SK-N-SH treated with all-trans-retinoic acid at 6 μM for 48 hours (cell line): ENCODE measurements around the gene GPR61.

Experiments used
- ARNTL ChIP-seq: fragments of 450-650 bp; formaldehyde crosslinking; IDR thresholded peaks from 2 replicates; pipeline ENCODE4 v1.5.0; 2020; ENCODE audit warnings: low read depth, mild to moderate bottlenecking, moderate library complexity, borderline replicate concordance
- CREB5 ChIP-seq: fragments of 250-450 bp; sonication (Bioruptor Pico); IDR thresholded peaks from 2 replicates; pipeline ENCODE4 v1.5.1; 2020; ENCODE audit warnings: low read depth, mild to moderate bottlenecking, moderate library complexity
- ESRRG ChIP-seq: fragments of 250-450 bp; sonication (Bioruptor Pico); IDR thresholded peaks from 2 replicates; pipeline ENCODE4 v1.6.1; 2021; ENCODE audit warnings: mild to moderate bottlenecking
- GLIS3 ChIP-seq: fragments of 250-450 bp; sonication (Bioruptor Pico); IDR thresholded peaks from 2 replicates; pipeline ENCODE4 v1.5.0; 2020; ENCODE audit warnings: mild to moderate bottlenecking, moderate library complexity
- PATZ1 ChIP-seq: fragments of 250-450 bp; sonication (Bioruptor Pico); IDR thresholded peaks from 2 replicates; pipeline ENCODE4 v1.8.0; 2020; ENCODE audit warnings: mild to moderate bottlenecking, moderate library complexity, borderline replicate concordance
- POU6F1 ChIP-seq: fragments of 250-450 bp; sonication (Bioruptor Pico); IDR thresholded peaks from 2 replicates; pipeline ENCODE4 v1.8.0; 2021; ENCODE audit warnings: low read depth, mild to moderate bottlenecking, moderate library complexity, borderline replicate concordance
- PPARA ChIP-seq: fragments of 250-450 bp; sonication (Bioruptor Pico); IDR thresholded peaks from 2 replicates; pipeline ENCODE4 v1.5.0; 2020; ENCODE audit warnings: mild to moderate bottlenecking, borderline replicate concordance
- TCF4 ChIP-seq: fragments of 250-450 bp; sonication (Bioruptor Pico); IDR thresholded peaks from 2 replicates; pipeline ENCODE4 v1.8.0; 2021; ENCODE audit warnings: mild to moderate bottlenecking, moderate library complexity, borderline replicate concordance
- ZNF8 ChIP-seq: fragments of 450-650 bp; formaldehyde crosslinking; IDR thresholded peaks from 2 replicates; pipeline ENCODE4 v1.5.0; 2020; ENCODE audit warnings: mild to moderate bottlenecking, moderate library complexity
- TF ChIP-seq, protein P1 (sequence below): fragments of 250-450 bp; sonication (Bioruptor Pico); IDR thresholded peaks from 2 replicates; pipeline ENCODE4 v1.5.0; 2020; ENCODE audit warnings: mild to moderate bottlenecking, moderate library complexity
- TF ChIP-seq, protein P2 (sequence below): fragments of 250-450 bp; sonication (Bioruptor Pico); IDR thresholded peaks from 2 replicates; pipeline ENCODE4 v1.5.1; 2021; ENCODE audit warnings: mild to moderate bottlenecking, moderate library complexity

- TF ChIP-seq ZNF8 (CRISPR knock-in tag) (no peak), PPARA (CRISPR knock-in tag) (no peak), POU6F1 (CRISPR knock-in tag) (no peak), ARNTL (no peak), ESRRG (no peak), TCF4 (CRISPR knock-in tag) (no peak), PATZ1 (CRISPR knock-in tag) (no peak), GLIS3 (CRISPR knock-in tag) (no peak), CREB5 (CRISPR knock-in tag) (no peak)
- TF ChIP-seq, protein P1, sequence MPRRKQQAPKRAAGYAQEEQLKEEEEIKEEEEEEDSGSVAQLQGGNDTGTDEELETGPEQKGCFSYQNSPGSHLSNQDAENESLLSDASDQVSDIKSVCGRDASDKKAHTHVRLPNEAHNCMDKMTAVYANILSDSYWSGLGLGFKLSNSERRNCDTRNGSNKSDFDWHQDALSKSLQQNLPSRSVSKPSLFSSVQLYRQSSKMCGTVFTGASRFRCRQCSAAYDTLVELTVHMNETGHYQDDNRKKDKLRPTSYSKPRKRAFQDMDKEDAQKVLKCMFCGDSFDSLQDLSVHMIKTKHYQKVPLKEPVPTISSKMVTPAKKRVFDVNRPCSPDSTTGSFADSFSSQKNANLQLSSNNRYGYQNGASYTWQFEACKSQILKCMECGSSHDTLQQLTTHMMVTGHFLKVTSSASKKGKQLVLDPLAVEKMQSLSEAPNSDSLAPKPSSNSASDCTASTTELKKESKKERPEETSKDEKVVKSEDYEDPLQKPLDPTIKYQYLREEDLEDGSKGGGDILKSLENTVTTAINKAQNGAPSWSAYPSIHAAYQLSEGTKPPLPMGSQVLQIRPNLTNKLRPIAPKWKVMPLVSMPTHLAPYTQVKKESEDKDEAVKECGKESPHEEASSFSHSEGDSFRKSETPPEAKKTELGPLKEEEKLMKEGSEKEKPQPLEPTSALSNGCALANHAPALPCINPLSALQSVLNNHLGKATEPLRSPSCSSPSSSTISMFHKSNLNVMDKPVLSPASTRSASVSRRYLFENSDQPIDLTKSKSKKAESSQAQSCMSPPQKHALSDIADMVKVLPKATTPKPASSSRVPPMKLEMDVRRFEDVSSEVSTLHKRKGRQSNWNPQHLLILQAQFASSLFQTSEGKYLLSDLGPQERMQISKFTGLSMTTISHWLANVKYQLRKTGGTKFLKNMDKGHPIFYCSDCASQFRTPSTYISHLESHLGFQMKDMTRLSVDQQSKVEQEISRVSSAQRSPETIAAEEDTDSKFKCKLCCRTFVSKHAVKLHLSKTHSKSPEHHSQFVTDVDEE (CRISPR knock-in tag): no peak
- TF ChIP-seq, protein P2, sequence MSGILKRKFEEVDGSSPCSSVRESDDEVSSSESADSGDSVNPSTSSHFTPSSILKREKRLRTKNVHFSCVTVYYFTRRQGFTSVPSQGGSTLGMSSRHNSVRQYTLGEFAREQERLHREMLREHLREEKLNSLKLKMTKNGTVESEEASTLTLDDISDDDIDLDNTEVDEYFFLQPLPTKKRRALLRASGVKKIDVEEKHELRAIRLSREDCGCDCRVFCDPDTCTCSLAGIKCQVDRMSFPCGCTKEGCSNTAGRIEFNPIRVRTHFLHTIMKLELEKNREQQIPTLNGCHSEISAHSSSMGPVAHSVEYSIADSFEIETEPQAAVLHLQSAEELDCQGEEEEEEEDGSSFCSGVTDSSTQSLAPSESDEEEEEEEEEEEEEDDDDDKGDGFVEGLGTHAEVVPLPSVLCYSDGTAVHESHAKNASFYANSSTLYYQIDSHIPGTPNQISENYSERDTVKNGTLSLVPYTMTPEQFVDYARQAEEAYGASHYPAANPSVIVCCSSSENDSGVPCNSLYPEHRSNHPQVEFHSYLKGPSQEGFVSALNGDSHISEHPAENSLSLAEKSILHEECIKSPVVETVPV (CRISPR knock-in tag): no peak
Measured at GRCh38 chr1:109516872-109517271, 22.8 kb upstream of the GPR61 start.
